HUES64 (cell line): ENCODE measurements around the gene SGSH.
"Not testable (repeated sequence)": the region's sequence is repeated elsewhere in the genome, so short reads cannot be mapped to it uniquely, and the experiment has no call there.

Experiments
- H3K27ac ChIP-seq: 2 replicates; pipeline ENCODE4 v1.7.0; 2013; ENCODE audit warnings: low read depth, low read length, inconsistent platforms
- H3K27me3 ChIP-seq: 2 replicates; pipeline ENCODE4 v1.6.1; 2013; ENCODE audit warnings: mild to moderate bottlenecking, low read length; ENCODE audit not compliant: insufficient read depth
- H3K36me3 ChIP-seq: 2 replicates; pipeline ENCODE4 v1.6.1; 2013; ENCODE audit warnings: mild to moderate bottlenecking, low read length; ENCODE audit not compliant: insufficient read depth
- H3K4me1 ChIP-seq: 2 replicates; pipeline ENCODE4 v1.6.1; 2013; ENCODE audit warnings: mild to moderate bottlenecking, low read length, moderate library complexity; ENCODE audit not compliant: insufficient read depth
- H3K4me3 ChIP-seq: 2 replicates; pipeline ENCODE4 v1.5.1; 2013; ENCODE audit warnings: mild to moderate bottlenecking, low read length, moderate library complexity
- H3K9ac ChIP-seq: 2 replicates; pipeline ENCODE4 v1.6.1; 2013; ENCODE audit warnings: mild to moderate bottlenecking, low read depth, low read length
- H3K9me3 ChIP-seq: 2 replicates; pipeline ENCODE4 v1.6.1; 2013; ENCODE audit warnings: low read depth, low read length; ENCODE audit not compliant: insufficient read depth
- WGBS: fragments of 150-250, 120-280 bp; methylation state at CpG from one replicate; pipeline ENCODE4 v1.1.7; 2013; ENCODE audit warnings: missing lambda C conversion rate; 5-methylcytosine and 5-hydroxymethylcytosine counted together

The SGSH gene

DNA sequence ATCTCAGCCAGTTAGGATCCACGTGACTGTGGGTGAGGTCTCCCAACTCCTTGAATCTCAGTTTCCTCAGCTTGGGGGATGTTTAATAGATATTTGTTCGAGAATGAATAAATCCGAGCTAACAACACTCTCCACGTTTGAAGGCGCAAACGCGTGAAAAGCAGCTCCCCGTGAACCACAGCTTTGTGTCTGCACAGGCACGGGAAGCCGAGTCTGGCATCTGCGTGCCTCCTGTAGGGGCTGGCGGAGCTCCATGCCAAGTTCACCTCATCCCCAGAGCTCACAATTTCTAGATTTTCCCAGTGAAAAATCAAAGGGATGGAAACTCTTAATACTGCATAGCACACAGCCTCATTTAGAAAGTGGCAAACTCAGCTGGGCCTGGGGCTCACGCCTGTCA is 14.3 kb downstream of the SGSH start:
- H3K9ac ChIP-seq = no peak overlapping the region
- peaks cover 20% of the 10 kb centered on the region for H3K36me3 ChIP-seq
- no peaks in the 10 kb centered on the region for H3K27me3 ChIP-seq
- H3K27ac ChIP-seq = no peak overlapping the region
- no peak overlapping the region for H3K4me3 ChIP-seq
- no peaks in the 10 kb centered on the region for H3K9me3 ChIP-seq
- WGBS = 91% methylated on average over 13 of the region's 13 CpGs
- no peaks in the 10 kb centered on the region for H3K4me1 ChIP-seq

DNA sequence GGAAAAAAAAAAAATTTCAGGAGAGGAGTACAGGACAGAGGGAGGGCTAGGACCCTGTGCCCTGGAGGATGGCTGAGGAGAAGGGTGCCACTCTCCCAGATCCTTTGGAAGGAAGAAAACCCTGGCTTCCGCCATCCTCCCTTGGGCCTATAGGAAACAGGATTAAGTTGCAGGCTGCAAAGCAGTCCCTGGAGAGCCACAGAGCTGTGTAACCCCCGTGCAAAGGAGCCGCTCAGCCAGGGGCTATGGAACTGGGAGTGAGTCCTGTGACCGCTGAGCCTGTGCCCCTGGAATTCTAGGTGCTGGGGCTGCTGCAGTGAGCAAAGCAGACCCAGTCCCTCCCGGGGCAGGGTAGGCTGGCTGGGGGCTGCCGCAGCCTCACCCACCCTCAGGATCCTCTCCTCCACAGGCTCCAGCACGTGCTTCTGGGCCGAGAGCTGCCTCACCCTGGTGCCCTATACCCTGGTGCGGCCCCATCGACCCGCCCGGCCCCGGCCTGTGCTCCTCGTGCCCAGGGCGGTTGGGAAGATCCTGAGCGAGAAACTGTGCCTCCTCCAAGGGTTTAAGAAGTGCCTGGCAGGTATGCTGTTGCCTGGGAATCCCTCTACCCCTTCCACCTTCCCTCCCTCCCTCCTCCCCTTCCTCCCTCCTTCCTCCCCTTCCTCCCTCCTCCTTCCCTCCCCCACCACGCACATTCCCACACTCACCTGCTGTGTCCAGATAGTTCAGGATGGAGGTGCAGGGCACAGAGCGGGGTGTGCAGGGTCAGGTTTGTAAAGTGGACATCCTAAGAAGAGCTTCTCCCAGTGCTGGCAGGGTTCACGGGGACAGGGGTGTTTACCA is 15.3 kb downstream of the SGSH start:
- no peaks in the 10 kb centered on the region for H3K27me3 ChIP-seq
- WGBS = 81% methylated on average over 19 of the region's 19 CpGs
- H3K27ac ChIP-seq = no peak overlapping the region
- peaks cover 12% of the 10 kb centered on the region; the same call in 1 of the 2 replicates for H3K36me3 ChIP-seq
- H3K4me1 ChIP-seq = no peaks in the 10 kb centered on the region
- H3K9me3 ChIP-seq = no peaks in the 10 kb centered on the region
- H3K4me3 ChIP-seq = no peak overlapping the region
- H3K9ac ChIP-seq = no peak overlapping the region

DNA sequence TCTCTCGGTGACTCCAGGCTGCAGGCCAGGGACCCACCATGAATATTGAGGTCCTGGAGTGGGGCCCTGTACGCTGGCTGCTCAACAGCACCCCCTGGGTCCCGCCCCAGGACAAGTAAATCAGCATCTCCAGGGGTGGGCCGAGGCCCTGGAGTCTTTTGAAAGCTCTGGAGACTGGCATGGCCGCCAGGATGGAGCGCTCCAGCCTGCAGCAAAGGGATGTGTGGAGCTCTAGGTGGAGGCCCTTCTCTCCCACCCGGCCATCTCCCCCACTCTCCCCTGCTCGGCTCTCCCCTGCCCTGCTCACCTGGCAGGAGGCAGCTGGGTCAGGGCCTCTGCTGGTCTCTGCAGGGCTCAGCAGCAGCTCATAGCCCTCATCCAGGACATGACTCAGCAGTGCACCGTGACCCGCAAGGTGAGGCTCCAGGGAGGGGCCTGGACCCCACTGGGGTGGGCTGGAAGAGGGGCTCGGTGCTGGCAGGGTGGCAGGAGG is 16.6 kb downstream of the SGSH start:
- H3K4me3 ChIP-seq = no peak overlapping the region
- H3K9ac ChIP-seq = no peak overlapping the region
- no peak overlapping the region for H3K27ac ChIP-seq
- H3K9me3 ChIP-seq = no peaks in the 10 kb centered on the region
- no peaks in the 10 kb centered on the region for H3K27me3 ChIP-seq
- 0 out of 2 replicates have a peak, but pooled peaks cover 3% of the 10 kb centered on the region for H3K36me3 ChIP-seq
- H3K4me1 ChIP-seq = no peaks in the 10 kb centered on the region
- WGBS = 84% methylated on average over 11 of the region's 11 CpGs

DNA sequence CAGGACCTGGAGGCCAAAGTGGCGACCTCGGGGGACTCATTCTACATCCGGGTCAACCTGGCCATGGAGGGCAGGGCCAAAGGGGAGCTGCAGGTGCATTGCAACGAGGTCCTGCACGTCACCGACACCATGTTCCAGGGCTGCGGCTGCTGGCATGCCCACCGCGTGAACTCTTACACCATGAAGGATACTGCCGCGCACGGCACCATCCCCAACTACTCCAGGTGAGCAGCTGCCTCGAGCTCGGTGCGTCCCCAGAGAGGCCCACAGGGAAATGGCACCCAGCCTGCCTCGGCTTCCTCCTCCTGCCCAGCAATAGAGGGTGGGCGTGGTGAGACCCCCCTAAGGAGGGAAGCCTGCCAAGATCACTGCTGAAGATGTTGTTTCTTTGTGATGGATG is 17.9 kb downstream of the SGSH start:
- H3K36me3 ChIP-seq = no peaks in the 10 kb centered on the region
- H3K9ac ChIP-seq = no peak overlapping the region
- H3K4me3 ChIP-seq = no peak overlapping the region
- WGBS = 97% methylated on average over 17 of the region's 17 CpGs
- no peak overlapping the region for H3K27ac ChIP-seq
- no peaks in the 10 kb centered on the region for H3K27me3 ChIP-seq
- no peaks in the 10 kb centered on the region for H3K9me3 ChIP-seq
- no peaks in the 10 kb centered on the region for H3K4me1 ChIP-seq

DNA sequence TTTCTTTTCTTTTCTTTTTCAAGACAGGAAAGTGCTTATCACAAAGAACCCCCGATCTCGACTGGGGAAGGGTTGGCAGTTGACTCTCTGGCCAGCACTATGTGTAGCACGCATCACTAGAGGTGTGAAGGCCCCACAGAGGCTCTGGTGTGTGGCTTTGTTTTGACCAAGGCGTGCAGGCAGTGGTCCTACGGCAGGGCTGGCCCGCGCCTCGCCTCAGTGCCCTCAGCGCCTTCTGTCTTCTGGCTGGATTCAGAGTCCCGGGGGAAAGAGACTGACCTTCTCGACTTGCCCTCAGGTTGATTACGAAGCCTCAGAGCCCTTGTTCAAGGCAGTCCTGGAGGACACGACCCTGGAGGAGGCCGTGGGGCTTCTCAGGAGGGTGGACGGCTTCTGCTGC is 18.7 kb downstream of the SGSH start:
- Histone ChIP-seq H3K4me1 (no peaks in the 10 kb centered on the region), H3K27ac (no peak overlapping the region), H3K4me3 (no peak overlapping the region), H3K27me3 (no peaks in the 10 kb centered on the region), H3K9me3 (no peaks in the 10 kb centered on the region), H3K9ac (no peak overlapping the region), H3K36me3 (no peaks in the 10 kb centered on the region)
- WGBS = 94% methylated on average over 15 of the region's 15 CpGs

DNA sequence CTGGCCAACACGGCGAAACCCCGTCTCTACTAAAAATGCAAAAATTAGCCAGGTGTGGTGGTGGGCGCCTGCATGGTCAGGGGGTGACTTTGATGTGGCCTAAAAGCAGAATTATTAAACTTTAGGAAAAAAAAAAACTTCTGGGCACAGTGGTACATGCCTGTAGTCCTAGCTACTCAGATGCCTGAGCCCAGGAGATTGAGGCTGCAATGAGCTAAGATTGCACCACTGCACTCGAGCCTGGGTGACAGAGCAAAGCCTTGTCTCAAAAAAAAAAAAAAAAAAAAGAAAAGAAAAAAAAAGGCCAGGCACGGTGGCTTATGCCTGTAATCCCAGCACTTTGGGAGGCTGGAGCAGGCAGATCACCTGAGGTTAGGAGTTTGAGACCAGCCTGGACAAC is 20.8 kb downstream of the SGSH start:
- not testable (repeated sequence) for H3K36me3 ChIP-seq, H3K9me3 ChIP-seq, H3K4me1 ChIP-seq, H3K4me3 ChIP-seq, H3K9ac ChIP-seq, H3K27me3 ChIP-seq, H3K27ac ChIP-seq
- 90% methylated on average over 6 of the region's 6 CpGs for WGBS

DNA sequence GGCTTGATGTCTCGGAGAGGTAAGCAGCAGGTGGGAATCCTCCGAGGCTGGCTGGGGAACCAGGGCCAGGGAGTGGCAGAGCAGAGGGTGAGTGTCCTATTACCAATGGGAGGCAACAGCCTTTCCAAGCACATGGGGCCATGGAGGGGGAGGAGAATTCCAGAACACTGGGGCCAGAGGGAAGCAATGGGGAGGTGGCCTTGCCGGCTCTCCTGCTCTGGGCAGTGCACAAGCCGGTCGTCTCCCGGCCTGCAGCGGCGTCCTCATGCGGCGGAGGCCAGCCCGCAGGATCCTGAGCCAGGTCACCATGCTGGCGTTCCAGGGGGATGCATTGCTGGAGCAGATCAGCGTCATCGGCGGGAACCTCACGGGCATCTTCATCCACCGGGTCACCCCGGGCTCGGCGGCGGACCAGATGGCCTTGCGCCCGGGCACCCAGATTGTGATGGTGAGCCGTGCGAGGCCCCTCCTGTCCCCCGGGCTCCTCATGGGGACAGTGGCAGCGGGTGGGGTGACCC is 21.9 kb downstream of the SGSH start:
- Histone ChIP-seq H3K36me3 (no peaks in the 10 kb centered on the region), H3K4me3 (no peak overlapping the region), H3K9ac (no peak overlapping the region), H3K4me1 (no peaks in the 10 kb centered on the region), H3K9me3 (no peaks in the 10 kb centered on the region), H3K27ac (no peak overlapping the region), H3K27me3 (no peaks in the 10 kb centered on the region)
- 85% methylated on average over 27 of the region's 27 CpGs for WGBS

DNA sequence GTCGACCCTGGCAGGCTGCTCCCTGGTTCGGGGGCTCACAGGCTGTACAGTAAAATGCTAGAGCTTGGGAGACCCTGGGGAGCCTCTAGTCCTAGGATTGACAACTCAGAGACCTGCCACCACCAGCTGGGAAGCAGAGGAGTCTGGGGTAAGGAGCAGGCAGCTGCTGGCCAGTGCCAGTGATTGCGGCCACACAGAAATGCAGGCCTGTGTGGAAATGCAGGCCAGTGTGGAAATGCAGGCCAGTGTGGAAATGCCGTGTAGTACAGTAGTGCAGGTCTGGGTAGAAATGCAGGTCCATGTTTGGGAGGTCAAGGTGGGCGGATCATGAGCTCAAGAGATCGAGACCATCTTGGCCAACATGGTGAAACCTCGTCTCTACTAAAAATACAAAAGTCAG is 23.5 kb downstream of the SGSH start:
- Histone ChIP-seq H3K9me3 (no peaks in the 10 kb centered on the region), H3K36me3 (no peaks in the 10 kb centered on the region), H3K27ac (no peak overlapping the region), H3K4me1 (no peaks in the 10 kb centered on the region), H3K4me3 (no peak overlapping the region), H3K27me3 (no peaks in the 10 kb centered on the region), H3K9ac (no peak overlapping the region)
- WGBS = 95% methylated on average over 7 of the region's 7 CpGs

DNA sequence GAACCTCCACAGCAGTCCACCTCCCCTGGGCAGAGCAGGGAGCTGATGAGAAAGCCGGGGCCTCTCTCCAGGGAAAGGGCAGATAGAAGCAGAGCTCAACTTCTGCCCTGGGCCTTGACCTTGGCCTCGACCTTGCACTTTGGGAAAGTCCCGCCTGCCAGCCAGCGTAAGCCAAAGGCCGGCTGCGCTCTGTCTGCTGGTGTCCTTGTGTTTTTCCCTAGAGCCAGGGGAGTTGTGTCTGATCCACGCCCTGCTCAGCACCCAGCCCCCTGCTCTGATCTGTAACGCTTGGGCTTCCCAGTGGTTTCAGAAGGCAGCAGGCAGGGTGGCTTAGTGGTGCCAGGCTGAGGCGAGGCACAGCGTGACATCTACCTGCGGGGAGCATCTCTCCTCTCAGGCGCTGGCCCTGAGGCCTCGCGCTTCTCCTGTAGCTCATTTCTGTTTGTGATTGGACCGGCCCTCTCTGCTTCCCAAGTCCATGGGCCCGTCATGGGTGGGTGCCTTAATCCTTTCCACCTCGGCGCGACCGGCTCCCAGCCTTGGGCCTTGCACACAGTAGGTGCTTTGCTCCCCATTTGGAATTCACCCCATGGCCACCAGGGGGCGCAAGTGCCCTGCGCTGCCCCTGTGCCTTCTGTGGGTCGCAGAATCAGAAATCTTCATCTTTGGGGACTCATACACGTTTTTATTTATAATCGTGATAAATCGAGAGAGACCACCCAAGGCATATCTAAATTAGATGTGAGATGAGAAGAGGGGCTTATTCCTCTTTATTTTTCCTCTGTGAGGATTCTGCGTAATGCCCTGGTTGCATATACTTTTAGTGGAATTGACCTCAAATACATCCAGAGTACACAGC is 24.2 kb downstream of the SGSH start:
- Histone ChIP-seq H3K9ac (no peak overlapping the region), H3K4me3 (no peak overlapping the region), H3K36me3 (no peaks in the 10 kb centered on the region), H3K27me3 (no peaks in the 10 kb centered on the region), H3K9me3 (no peaks in the 10 kb centered on the region), H3K27ac (no peak overlapping the region), H3K4me1 (no peaks in the 10 kb centered on the region)
- 73% methylated on average over 25 of the region's 27 CpGs for WGBS

DNA sequence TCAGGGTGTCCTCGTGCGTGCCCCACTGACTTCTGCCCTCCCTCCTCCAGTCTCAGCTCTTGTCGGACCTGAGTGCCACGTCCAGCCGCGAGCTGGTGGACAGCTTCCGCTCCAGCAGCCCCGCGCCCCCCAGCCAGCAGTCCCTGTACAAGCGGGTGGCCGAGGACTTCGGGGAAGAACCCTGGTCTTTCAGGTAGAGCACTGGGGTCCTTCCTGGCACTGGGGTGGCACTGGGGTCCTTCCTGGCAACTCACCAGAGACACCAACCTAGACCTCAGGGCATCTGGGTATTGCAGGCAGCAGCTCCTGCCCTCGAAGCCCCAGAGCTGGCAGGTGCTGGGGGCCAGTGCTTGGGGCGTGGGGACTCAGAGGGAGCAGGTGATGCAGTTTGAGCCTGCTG is 25.0 kb downstream of the SGSH start:
- H3K4me1 ChIP-seq = no peaks in the 10 kb centered on the region
- H3K4me3 ChIP-seq = no peak overlapping the region
- H3K36me3 ChIP-seq = no peaks in the 10 kb centered on the region
- no peaks in the 10 kb centered on the region for H3K27me3 ChIP-seq
- H3K9ac ChIP-seq = no peak overlapping the region
- H3K9me3 ChIP-seq = no peaks in the 10 kb centered on the region
- no peak overlapping the region for H3K27ac ChIP-seq
- WGBS = 95% methylated on average over 14 of the region's 14 CpGs
